HCT116 (cell line): ENCODE data around the gene DYRK1B. TPM values are rescaled to one million over a fixed set of nuclear protein-coding genes. Genes with fewer than 3 reads are reported as not detected.

Source experiments
- ATAC-seq: fragments of 200-7000 bp; cut with Tn5 transposase; 2 replicates; pipeline ENCODE4 v1.9.1; 2020; ENCODE audit warnings: mild to moderate bottlenecking, moderate library complexity
- BruUV-seq: library from RNA; stranded (reverse); fragments of 400-500 nt; replicated peaks from 2 replicates; lab custom pipeline; 2021; lab: Mats Ljungman, UMichigan
- CTCF ChIA-PET: fragments of 300-600 bp; sonication (Branson Sonifier 250); formaldehyde crosslinking; loops from one replicate; lab custom pipeline; 2021; ENCODE audit warnings: antibody characterized with exemption; lab: Charles Lee
- POLR2A ChIA-PET: fragments of 300-600, 350-600 bp; sonication (Branson Sonifier 250); formaldehyde crosslinking; loops from one replicate; lab custom pipeline; 2021; ENCODE audit warnings: antibody characterized with exemption; lab: Charles Lee
- RAD21 ChIA-PET, 2 experiments: fragments of 300-600 bp; sonication (Branson Sonifier 250); formaldehyde crosslinking; loops; one replicate each; lab custom pipeline; 2023; ENCODE audit warnings: low total read pairs in 2 of 2; ENCODE audit not compliant: uncharacterized antibody in 2 of 2, unreplicated experiment in 2 of 2, low non-redundant PET in 1 of 2; lab: Charles Lee
- DNase-seq: peaks from one replicate; pipeline ENCODE4 v3.0.0-alpha.2; 2010; ENCODE audit warnings: low read depth, low spot score
- H2AFZ ChIP-seq: fragments of 200-600 bp; shearing (Covaris generic), sonication (generic); 2 replicates; pipeline ENCODE4 v1.6.1; 2017; ENCODE audit warnings: low read depth, mixed run types, mixed read lengths, antibody characterized with exemption, low read length; ENCODE audit not compliant: poor library complexity, severe bottlenecking
- H3K27ac ChIP-seq: 2 replicates; pipeline ENCODE4 v1.5.1; 2012; ENCODE audit warnings: low read depth, low read length
- H3K27me3 ChIP-seq: fragments of 200-600 bp; sonication (generic); 2 replicates; pipeline ENCODE4 v1.6.1; 2016; ENCODE audit warnings: mixed run types, low read length, mixed read lengths; ENCODE audit not compliant: insufficient read depth
- H3K36me3 ChIP-seq, 2 experiments: fragments of 200-500 bp in 1 of 2; fragments of 200-600 bp in 1 of 2; sonication (Bioruptor generic) in 1 of 2; sonication (generic) in 1 of 2; 2 replicates each; pipeline versions ENCODE4 v1.5.1 to v1.6.1; 2014 to 2016; ENCODE audit warnings: low read length in 2 of 2, inconsistent platforms in 1 of 2, mixed read lengths in 1 of 2, mixed run types in 1 of 2; ENCODE audit not compliant: insufficient read depth in 2 of 2, control insufficient read depth in 1 of 2
- H3K4me1 ChIP-seq, 2 experiments: fragments of 200-600 bp in 1 of 2; sonication (generic) in 1 of 2; 2 replicates each; pipeline versions ENCODE4 v1.5.1 to v1.6.1; 2012 to 2017; ENCODE audit warnings: low read length in 2 of 2, inconsistent platforms in 1 of 2, mild to moderate bottlenecking in 1 of 2, mixed read lengths in 1 of 2, mixed run types in 1 of 2, moderate library complexity in 1 of 2; ENCODE audit not compliant: insufficient read depth in 2 of 2, control insufficient read depth in 1 of 2
- H3K4me2 ChIP-seq: fragments of 200-600 bp; sonication (generic); 2 replicates; pipeline ENCODE4 v1.6.1; 2017; ENCODE audit warnings: mixed run types, low read length, mixed read lengths
- H3K4me3 ChIP-seq, 2 experiments: fragments of 200-600 bp in 1 of 2; sonication (generic) in 1 of 2; replicated peaks in 1 of 2; 2 replicates each; pipeline ENCODE4 v1.5.1; 2011 to 2016; ENCODE audit warnings: low read length in 2 of 2, control low read depth in 1 of 2, low read depth in 1 of 2, mild to moderate bottlenecking in 1 of 2, mixed read lengths in 1 of 2, mixed run types in 1 of 2
- H3K79me2 ChIP-seq: fragments of 200-600 bp; sonication (generic); 2 replicates; pipeline ENCODE4 v1.6.1; 2017; ENCODE audit warnings: mild to moderate bottlenecking, mixed run types, low read length, moderate library complexity, mixed read lengths; ENCODE audit not compliant: insufficient read depth
- H3K9ac ChIP-seq: fragments of 200-600 bp; sonication (generic); 2 replicates; pipeline ENCODE4 v1.6.1; 2016; ENCODE audit warnings: low read length, mixed read lengths
- H3K9me2 ChIP-seq: fragments of 200-600 bp; sonication (generic), shearing (Covaris generic); 2 replicates; pipeline ENCODE4 v1.6.1; 2017; ENCODE audit warnings: mixed run types, mild to moderate bottlenecking, moderate library complexity; ENCODE audit not compliant: insufficient read depth
- H3K9me3 ChIP-seq, 2 experiments: fragments of 200-500 bp in 1 of 2; fragments of 200-600 bp in 1 of 2; sonication (Bioruptor generic) in 1 of 2; sonication (generic) in 1 of 2; 2 replicates each; pipeline ENCODE4 v1.6.1; 2014 to 2017; ENCODE audit warnings: low read length in 2 of 2, mixed read lengths in 2 of 2, inconsistent platforms in 1 of 2, low read depth in 1 of 2, mild to moderate bottlenecking in 1 of 2, mixed run types in 1 of 2, moderate library complexity in 1 of 2; ENCODE audit not compliant: control insufficient read depth in 1 of 2, insufficient read depth in 1 of 2
- H4K20me1 ChIP-seq: fragments of 200-600 bp; sonication (generic), shearing (Covaris generic); 2 replicates; pipeline ENCODE4 v1.6.1; 2017; ENCODE audit warnings: mixed run types, mild to moderate bottlenecking, moderate library complexity; ENCODE audit not compliant: insufficient read depth
- CEBPB ChIP-seq: IDR thresholded peaks from 2 replicates; pipeline ENCODE4 v1.6.1; 2012; ENCODE audit warnings: low read depth
- ELF1 ChIP-seq: IDR thresholded peaks from 2 replicates; pipeline ENCODE4 v1.6.1; 2012; ENCODE audit warnings: low read depth, borderline replicate concordance
- JUND ChIP-seq: IDR thresholded peaks from 2 replicates; pipeline ENCODE4 v1.6.1; 2012
- RAD21 ChIP-seq: IDR thresholded peaks from 2 replicates; pipeline ENCODE4 v1.6.1; 2012; ENCODE audit warnings: low read depth, mild to moderate bottlenecking
- SP1 ChIP-seq: IDR thresholded peaks from 2 replicates; pipeline ENCODE4 v1.6.1; 2012; ENCODE audit warnings: low read depth
- SRF ChIP-seq: IDR thresholded peaks from 2 replicates; pipeline ENCODE4 v1.6.1; 2012; ENCODE audit warnings: low read depth
- ZFX ChIP-seq: fragments of 450-650 bp; IDR thresholded peaks from 2 replicates; pipeline ENCODE4 v1.6.1; 2017
- ZNF274 ChIP-seq: fragments of 200-500 bp; sonication (Bioruptor generic); IDR thresholded peaks from 2 replicates; pipeline ENCODE4 v1.6.1; 2014; ENCODE audit warnings: mild to moderate bottlenecking, low read depth, low read length, inconsistent platforms
- intact Hi-C: fragments of 100-400 bp; cut with micrococcal nuclease; formaldehyde crosslinking; loops from 2 replicates; pipeline ENCODE4 v1.10.0; 2022
- total RNA-seq: library from RNA; stranded (reverse); gene quantifications from one replicate; pipeline ENCODE4 v1.2.1, GENCODE V29; 2021; ENCODE audit not compliant: unreplicated experiment
- TF ChIP-seq, protein P1 (sequence below): IDR thresholded peaks from 2 replicates; pipeline ENCODE4 v1.6.1; 2012
- TF ChIP-seq, protein P2 (sequence below): IDR thresholded peaks from 2 replicates; pipeline ENCODE4 v1.6.1; 2012; ENCODE audit warnings: low read depth
- TF ChIP-seq, protein P3 (sequence below), 3 experiments: fragments of 200-600 bp in 1 of 3; sonication (generic) in 1 of 3; IDR thresholded peaks in 2 of 3; conservative IDR thresholded peaks in 1 of 3; 2 replicates each; pipeline ENCODE4 v1.5.1; 2012 to 2017; ENCODE audit warnings: low read depth in 2 of 3, low read length in 2 of 3, antibody characterized with exemption in 1 of 3, borderline replicate concordance in 1 of 3, control low read depth in 1 of 3, mild to moderate bottlenecking in 1 of 3, mixed read lengths in 1 of 3, mixed run types in 1 of 3, moderate library complexity in 1 of 3; ENCODE audit not compliant: insufficient read depth in 1 of 3
- TF ChIP-seq, protein P4 (sequence below): IDR thresholded peaks from 2 replicates; pipeline ENCODE4 v1.6.1; 2012

Gene DYRK1B
- total RNA-seq, 1 experiment from 2014 or later = 7.3 TPM

DNA sequence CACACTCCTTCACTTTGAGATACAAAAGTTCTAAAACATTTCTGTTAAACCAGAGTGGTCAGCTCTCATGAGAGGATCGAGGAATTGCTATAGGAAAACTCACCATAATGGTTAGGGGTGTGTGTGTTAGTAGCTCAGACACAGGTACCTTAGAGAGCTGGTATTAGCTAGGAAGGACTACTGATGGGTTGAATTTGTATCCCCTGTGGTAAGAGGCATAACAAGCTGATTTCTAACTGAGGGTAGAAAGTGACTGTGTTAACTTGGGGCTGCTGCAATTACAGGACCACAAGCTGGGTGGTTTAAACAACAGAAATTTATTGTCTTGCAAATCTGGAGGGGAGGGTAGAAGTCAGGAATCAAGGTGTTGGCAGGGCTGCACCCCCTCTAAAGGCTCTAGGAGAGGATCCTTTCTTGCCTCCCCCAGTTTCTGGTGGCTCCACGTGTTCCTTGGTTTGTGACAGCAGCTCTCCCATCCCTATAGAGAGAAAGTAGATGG, 37.9 kb downstream of the DYRK1B start:
- Histone ChIP-seq H3K9me2 (no peaks in the 10 kb centered on the region), H3K27ac (no peak overlapping the region), H3K9me3 (no peaks in the 10 kb centered on the region), H3K4me3 (no peak overlapping the region), H3K36me3 (no peaks in the 10 kb centered on the region), H4K20me1 (no peaks in the 10 kb centered on the region), H3K4me1 (peaks cover 0 to 6% of the 10 kb centered on the region in 2 experiments; a peak in 2 of 4 replicates), H2AFZ (no peak overlapping the region), H3K79me2 (no peaks in the 10 kb centered on the region), H3K27me3 (peaks cover 22% of the 10 kb centered on the region), H3K9ac (no peak overlapping the region), H3K4me2 (no peak overlapping the region)
- DNase-seq = no peak
- RAD21 ChIA-PET = no interaction called here
- ATAC-seq = no peak
- POLR2A ChIA-PET = no interaction called here
- TF ChIP-seq, protein P1, sequence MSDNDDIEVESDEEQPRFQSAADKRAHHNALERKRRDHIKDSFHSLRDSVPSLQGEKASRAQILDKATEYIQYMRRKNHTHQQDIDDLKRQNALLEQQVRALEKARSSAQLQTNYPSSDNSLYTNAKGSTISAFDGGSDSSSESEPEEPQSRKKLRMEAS = no peak
- TF ChIP-seq SRF (no peak), RAD21 (no peak), JUND (no peak), ELF1 (no peak), ZFX (no peak), SP1 (no peak), CEBPB (no peak), ZNF274 (no peak)
- TF ChIP-seq, protein P2, sequence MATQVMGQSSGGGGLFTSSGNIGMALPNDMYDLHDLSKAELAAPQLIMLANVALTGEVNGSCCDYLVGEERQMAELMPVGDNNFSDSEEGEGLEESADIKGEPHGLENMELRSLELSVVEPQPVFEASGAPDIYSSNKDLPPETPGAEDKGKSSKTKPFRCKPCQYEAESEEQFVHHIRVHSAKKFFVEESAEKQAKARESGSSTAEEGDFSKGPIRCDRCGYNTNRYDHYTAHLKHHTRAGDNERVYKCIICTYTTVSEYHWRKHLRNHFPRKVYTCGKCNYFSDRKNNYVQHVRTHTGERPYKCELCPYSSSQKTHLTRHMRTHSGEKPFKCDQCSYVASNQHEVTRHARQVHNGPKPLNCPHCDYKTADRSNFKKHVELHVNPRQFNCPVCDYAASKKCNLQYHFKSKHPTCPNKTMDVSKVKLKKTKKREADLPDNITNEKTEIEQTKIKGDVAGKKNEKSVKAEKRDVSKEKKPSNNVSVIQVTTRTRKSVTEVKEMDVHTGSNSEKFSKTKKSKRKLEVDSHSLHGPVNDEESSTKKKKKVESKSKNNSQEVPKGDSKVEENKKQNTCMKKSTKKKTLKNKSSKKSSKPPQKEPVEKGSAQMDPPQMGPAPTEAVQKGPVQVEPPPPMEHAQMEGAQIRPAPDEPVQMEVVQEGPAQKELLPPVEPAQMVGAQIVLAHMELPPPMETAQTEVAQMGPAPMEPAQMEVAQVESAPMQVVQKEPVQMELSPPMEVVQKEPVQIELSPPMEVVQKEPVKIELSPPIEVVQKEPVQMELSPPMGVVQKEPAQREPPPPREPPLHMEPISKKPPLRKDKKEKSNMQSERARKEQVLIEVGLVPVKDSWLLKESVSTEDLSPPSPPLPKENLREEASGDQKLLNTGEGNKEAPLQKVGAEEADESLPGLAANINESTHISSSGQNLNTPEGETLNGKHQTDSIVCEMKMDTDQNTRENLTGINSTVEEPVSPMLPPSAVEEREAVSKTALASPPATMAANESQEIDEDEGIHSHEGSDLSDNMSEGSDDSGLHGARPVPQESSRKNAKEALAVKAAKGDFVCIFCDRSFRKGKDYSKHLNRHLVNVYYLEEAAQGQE = no peak
- TF ChIP-seq, protein P3, sequence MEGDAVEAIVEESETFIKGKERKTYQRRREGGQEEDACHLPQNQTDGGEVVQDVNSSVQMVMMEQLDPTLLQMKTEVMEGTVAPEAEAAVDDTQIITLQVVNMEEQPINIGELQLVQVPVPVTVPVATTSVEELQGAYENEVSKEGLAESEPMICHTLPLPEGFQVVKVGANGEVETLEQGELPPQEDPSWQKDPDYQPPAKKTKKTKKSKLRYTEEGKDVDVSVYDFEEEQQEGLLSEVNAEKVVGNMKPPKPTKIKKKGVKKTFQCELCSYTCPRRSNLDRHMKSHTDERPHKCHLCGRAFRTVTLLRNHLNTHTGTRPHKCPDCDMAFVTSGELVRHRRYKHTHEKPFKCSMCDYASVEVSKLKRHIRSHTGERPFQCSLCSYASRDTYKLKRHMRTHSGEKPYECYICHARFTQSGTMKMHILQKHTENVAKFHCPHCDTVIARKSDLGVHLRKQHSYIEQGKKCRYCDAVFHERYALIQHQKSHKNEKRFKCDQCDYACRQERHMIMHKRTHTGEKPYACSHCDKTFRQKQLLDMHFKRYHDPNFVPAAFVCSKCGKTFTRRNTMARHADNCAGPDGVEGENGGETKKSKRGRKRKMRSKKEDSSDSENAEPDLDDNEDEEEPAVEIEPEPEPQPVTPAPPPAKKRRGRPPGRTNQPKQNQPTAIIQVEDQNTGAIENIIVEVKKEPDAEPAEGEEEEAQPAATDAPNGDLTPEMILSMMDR (IDR thresholded peaks at IDR 0.05 in 2 of 3, conservative IDR thresholded peaks at IDR 0.05 in 1 of 3; ENCODE audit: borderline replicate concordance in 1 of 3, insufficient read depth in 1 of 3, low read depth in 2 of 3, low read length in 2 of 3) = no peak
- TF ChIP-seq, protein P4, sequence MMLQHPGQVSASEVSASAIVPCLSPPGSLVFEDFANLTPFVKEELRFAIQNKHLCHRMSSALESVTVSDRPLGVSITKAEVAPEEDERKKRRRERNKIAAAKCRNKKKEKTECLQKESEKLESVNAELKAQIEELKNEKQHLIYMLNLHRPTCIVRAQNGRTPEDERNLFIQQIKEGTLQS = no peak
- no TSS peak for BruUV-seq
- intact Hi-C loops = no loop called here
- CTCF ChIA-PET = no interaction called here
